ENCODE results near the gene LRRN2.

GRCh38 chr1:204612326-204612725 lies 73.2 kb downstream of the LRRN2 start:
- TF ChIP-seq EZH2phosphoT487 (IDR thresholded peaks at IDR 0.05; ENCODE audit: low read depth, severe bottlenecking, unreplicated experiment) (no peak), CTCF (IDR thresholded peaks at IDR 0.05; ENCODE audit: poor library complexity) (no peak)
